ENCODE data around the gene PDZD2.
"Not testable (repeated sequence)": the region's sequence is repeated elsewhere in the genome, so short reads cannot be mapped to it uniquely, and the experiment has no call there.

The PDZD2 gene

GRCh38 chr5:31728039-31728438, 89.1 kb downstream of the PDZD2 start:
- intact Hi-C loops (cut with DNase I) = no loop called here
- no peak for DNase-seq

GRCh38 chr5:31728806-31729205, 89.9 kb downstream of the PDZD2 start:
- intact Hi-C loops (cut with DNase I); DNase-seq: not testable (repeated sequence)

- no peak for DNase-seq
- intact Hi-C loops (cut with DNase I) = no loop called here
Observed at GRCh38 chr5:31730139-31730538, 91.2 kb downstream of the PDZD2 start.

- DNase-seq = no peak
- intact Hi-C loops (cut with DNase I) = no loop called here
Observed at GRCh38 chr5:31731016-31731415, 92.1 kb downstream of the PDZD2 start.

GRCh38 chr5:31731710-31732301, 92.9 kb downstream of the PDZD2 start:
- DNase-seq = no peak
- intact Hi-C loops (cut with DNase I) = no loop called here

- intact Hi-C loops (cut with DNase I) = not testable (repeated sequence)
Observed at GRCh38 chr5:31732821-31733220, 93.9 kb downstream of the PDZD2 start.

GRCh38 chr5:31733371-31733770, 94.4 kb downstream of the PDZD2 start:
- intact Hi-C loops (cut with DNase I) = no loop called here
- peak in 9 of 10 donors; percentile 53 to 94 (median 68) for DNase-seq

More at GRCh38 chr5:31732821-31733220, 93.9 kb downstream of the PDZD2 start:
- not testable (repeated sequence) for DNase-seq

- intact Hi-C loops (cut with DNase I) = no loop called here
- DNase-seq = no peak
Observed at GRCh38 chr5:31736127-31736526, 97.2 kb downstream of the PDZD2 start.

- intact Hi-C loops (cut with DNase I) = no loop called here
- DNase-seq = peak in 1 of 10 donors; percentile 30
Observed at GRCh38 chr5:31738199-31738598, 99.3 kb downstream of the PDZD2 start.

- intact Hi-C loops (cut with DNase I) = loop anchor here (1.0 kb wide), 1 partner anchor 34 kb away; no protein-coding TSS in a partner anchor
- peak in 9 of 10 donors; percentile 41 to 95 (median 70) for DNase-seq
Observed at GRCh38 chr5:31741496-31741895, 102.6 kb downstream of the PDZD2 start.

- DNase-seq = no peak
- intact Hi-C loops (cut with DNase I) = no loop called here
Observed at GRCh38 chr5:31743678-31744077, 104.7 kb downstream of the PDZD2 start.

- peak in 1 of 10 donors; percentile 53 for DNase-seq
- intact Hi-C loops (cut with DNase I) = no loop called here
Observed at GRCh38 chr5:31748458-31749172, 109.7 kb downstream of the PDZD2 start.

- DNase-seq = no peak
- intact Hi-C loops (cut with DNase I) = no loop called here
Observed at GRCh38 chr5:31750215-31750614, 111.3 kb downstream of the PDZD2 start.

- DNase-seq = peak in 2 of 10 donors; percentile 26 to 85
- intact Hi-C loops (cut with DNase I) = no loop called here
Observed at GRCh38 chr5:31751610-31752009, 112.7 kb downstream of the PDZD2 start.

- intact Hi-C loops (cut with DNase I) = no loop called here
- no peak for DNase-seq
Observed at GRCh38 chr5:31753700-31754357, 114.9 kb downstream of the PDZD2 start.

GRCh38 chr5:31754358-31754704, 115.4 kb downstream of the PDZD2 start:
- intact Hi-C loops (cut with DNase I) = no loop called here
- DNase-seq = no peak

- intact Hi-C loops (cut with DNase I) = no loop called here
- DNase-seq = no peak
Observed at GRCh38 chr5:31754741-31755675, 116.1 kb downstream of the PDZD2 start.

- DNase-seq = no peak
- intact Hi-C loops (cut with DNase I) = no loop called here
Observed at GRCh38 chr5:31755676-31756230, 116.8 kb downstream of the PDZD2 start.

- intact Hi-C loops (cut with DNase I) = no loop called here
Observed at GRCh38 chr5:31757806-31758205, 118.9 kb downstream of the PDZD2 start.

GRCh38 chr5:31758803-31759425, 120.0 kb downstream of the PDZD2 start:
- intact Hi-C loops (cut with DNase I) = no loop called here
- DNase-seq = peak in 8 of 10 donors; percentile 39 to 91 (median 58)

More at GRCh38 chr5:31757806-31758205, 118.9 kb downstream of the PDZD2 start:
- DNase-seq = no peak

Measured in posterior cingulate gyrus (tissue), 11 donors.